Measurements from ENCODE around the gene ZNF513. TPM values are rescaled to one million over a fixed set of nuclear protein-coding genes. Genes with fewer than 3 reads are reported as not detected.
A peak's percentile ranks its signal among the peaks of the same experiment; 100 is the strongest.

The ZNF513 gene
- total RNA-seq, 1 experiment from 2014 or later: 23.6 TPM

- ChIA-PET CTCF (no interaction called here), POLR2A (interaction anchor here (0.7 kb wide), 1 partner anchor 55 kb away, joined by 3 read pairs; the partner anchor contains the start of gene MPV17)
- H3K36me3 Mint-ChIP-seq: peaks cover 63% of the 10 kb centered on the region
- H3K4me3 Mint-ChIP-seq: no peak overlapping the region
- no peak for TF ChIP-seq CTCF (IDR thresholded peaks at IDR 0.05)
- no peak for TF ChIP-seq RELA (CRISPR knock-in tag; IDR thresholded peaks at IDR 0.05; ENCODE audit: borderline replicate concordance)
- TF ChIP-seq TP53 (CRISPR knock-in tag; IDR thresholded peaks at IDR 0.05): no peak
- TF ChIP-seq TEAD1 (CRISPR knock-in tag; IDR thresholded peaks at IDR 0.05): no peak
- no peak for TF ChIP-seq NFE2L1 (CRISPR knock-in tag; IDR thresholded peaks at IDR 0.05)
- no peak for TF ChIP-seq ZNF232 (CRISPR knock-in tag; IDR thresholded peaks at IDR 0.05)
- TF ChIP-seq ZNF219 (CRISPR knock-in tag; IDR thresholded peaks at IDR 0.05; ENCODE audit: borderline replicate concordance): no peak
- no peak for TF ChIP-seq FOXK1 (CRISPR knock-in tag; IDR thresholded peaks at IDR 0.05)
- no peak for TF ChIP-seq PREB (CRISPR knock-in tag; IDR thresholded peaks at IDR 0.05; ENCODE audit: borderline replicate concordance)
- peaks cover 22% of the 10 kb centered on the region for H3K4me1 Mint-ChIP-seq
- no peaks in the 10 kb centered on the region for H3K9me3 Mint-ChIP-seq
- DNase-seq (ENCODE audit: low spot score) (no peak), ATAC-seq (no peak)
- H3K27ac Mint-ChIP-seq: peak overlapping the region; percentile 41; the same call in 1 of the 2 replicates
- no peaks in the 10 kb centered on the region; the same call in 1 of the 2 replicates for H3K27me3 Mint-ChIP-seq (ENCODE audit: low read depth)
These were observed 2.9 kb downstream of the ZNF513 start for GRCh38 chr2:27377618-27378095.

GRCh38 chr2:27376866-27377617, 3.5 kb downstream of the ZNF513 start:
- Mint-ChIP-seq H3K27me3 (ENCODE audit: low read depth) (no peaks in the 10 kb centered on the region; the same call in 1 of the 2 replicates), H3K4me1 (peaks cover 25% of the 10 kb centered on the region), H3K36me3 (peaks cover 63% of the 10 kb centered on the region), H3K4me3 (no peak overlapping the region), H3K9me3 (no peaks in the 10 kb centered on the region), H3K27ac (0 out of 2 replicates have a peak overlapping the region, but pooled peaks have one; percentile 49)
- DNase-seq (ENCODE audit: low spot score) (no peak), ATAC-seq (no peak)
- ChIA-PET POLR2A (interaction anchor here (0.7 kb wide), 1 partner anchor 55 kb away, joined by 3 read pairs; the partner anchor contains the start of gene MPV17), CTCF (no interaction called here)
- TF ChIP-seq ZNF263 (CRISPR knock-in tag; IDR thresholded peaks at IDR 0.05; ENCODE audit: low read depth) (no peak), AFF4 (CRISPR knock-in tag; IDR thresholded peaks at IDR 0.05; ENCODE audit: borderline replicate concordance) (no peak), ARID4B (CRISPR knock-in tag; IDR thresholded peaks at IDR 0.05; ENCODE audit: borderline replicate concordance) (no peak), E2F4 (CRISPR knock-in tag; IDR thresholded peaks at IDR 0.05; ENCODE audit: borderline replicate concordance, low read depth) (no peak), FOXP1 (CRISPR knock-in tag; IDR thresholded peaks at IDR 0.05; ENCODE audit: borderline replicate concordance) (no peak), ZNF671 (CRISPR knock-in tag; IDR thresholded peaks at IDR 0.05) (no peak), ZNF416 (CRISPR knock-in tag; IDR thresholded peaks at IDR 0.05) (no peak), FOXP4 (CRISPR knock-in tag; IDR thresholded peaks at IDR 0.05) (no peak), IRF2 (CRISPR knock-in tag; IDR thresholded peaks at IDR 0.05; ENCODE audit: borderline replicate concordance, low read depth) (no peak), NR2C2 (CRISPR knock-in tag; IDR thresholded peaks at IDR 0.05) (no peak)

All from WTC11 (cell line).